ENCODE data around the gene SMCO3. TPM values are rescaled to one million over a fixed set of nuclear protein-coding genes. Genes with fewer than 3 reads are reported as not detected.
"Not testable (repeated sequence)": the region's sequence is repeated elsewhere in the genome, so short reads cannot be mapped to it uniquely, and the experiment has no call there.

SMCO3 gene
- total RNA-seq, 6 experiments from 2014 or later = 0.07 to 0.26 (median 0.13) TPM

- no peak for DNase-seq
- Mint-ChIP-seq H3K27ac (peak overlapping the region; percentile 95), H3K9me3 (peaks cover 12% of the 10 kb centered on the region), H3K36me3 (ENCODE audit: low read depth) (peaks cover 36% of the 10 kb centered on the region), H3K4me1 (ENCODE audit: low read depth) (peaks cover 30% of the 10 kb centered on the region), H3K4me3 (peak overlapping the region; percentile 93), H3K27me3 (ENCODE audit: insufficient read depth) (peaks cover 15% of the 10 kb centered on the region)
- no peak for TF ChIP-seq CTCF (IDR thresholded peaks at IDR 0.05)
Observed at GRCh38 chr12:14769466-14769968, 44.5 kb downstream of the SMCO3 start.

GRCh38 chr12:14768823-14769405, 45.1 kb downstream of the SMCO3 start:
- TF ChIP-seq CTCF (IDR thresholded peaks at IDR 0.05) = no peak
- peaks cover 30% of the 10 kb centered on the region for H3K36me3 Mint-ChIP-seq (ENCODE audit: low read depth)
- DNase-seq = no peak

GRCh38 chr12:14767617-14768016, 46.4 kb downstream of the SMCO3 start:
- Mint-ChIP-seq H3K27ac (peak overlapping the region; percentile 33; the same call in 1 of the 2 replicates), H3K36me3 (ENCODE audit: low read depth) (peaks cover 28% of the 10 kb centered on the region), H3K9me3 (peaks cover 5% of the 10 kb centered on the region; the same call in 1 of the 2 replicates), H3K4me1 (ENCODE audit: low read depth) (peaks cover 30% of the 10 kb centered on the region), H3K4me3 (peak overlapping the region; percentile 93; the same call in 1 of the 2 replicates), H3K27me3 (ENCODE audit: insufficient read depth) (peaks cover 8% of the 10 kb centered on the region)
- TF ChIP-seq CTCF (IDR thresholded peaks at IDR 0.05) = no peak
- no peak for DNase-seq

More at GRCh38 chr12:14768823-14769405, 45.1 kb downstream of the SMCO3 start:
- H3K4me3 Mint-ChIP-seq = peak overlapping the region; percentile 93
- H3K4me1 Mint-ChIP-seq (ENCODE audit: low read depth) = peaks cover 30% of the 10 kb centered on the region
- peaks cover 9% of the 10 kb centered on the region for H3K9me3 Mint-ChIP-seq
- H3K27ac Mint-ChIP-seq = peak overlapping the region; percentile 95
- H3K27me3 Mint-ChIP-seq (ENCODE audit: insufficient read depth) = peaks cover 9% of the 10 kb centered on the region

GRCh38 chr12:14766649-14767215, 47.2 kb downstream of the SMCO3 start:
- no peak for DNase-seq
- Mint-ChIP-seq H3K27ac (no peak overlapping the region), H3K4me1 (ENCODE audit: low read depth) (peaks cover 24% of the 10 kb centered on the region), H3K4me3 (no peak overlapping the region), H3K27me3 (ENCODE audit: insufficient read depth) (peaks cover 8% of the 10 kb centered on the region), H3K9me3 (peaks cover 5% of the 10 kb centered on the region; the same call in 1 of the 2 replicates), H3K36me3 (ENCODE audit: low read depth) (peaks cover 31% of the 10 kb centered on the region)
- TF ChIP-seq CTCF (IDR thresholded peaks at IDR 0.05) = no peak

- not testable (repeated sequence) for H3K9me3 Mint-ChIP-seq; H3K4me3 Mint-ChIP-seq; H3K27me3 Mint-ChIP-seq (ENCODE audit: insufficient read depth); H3K27ac Mint-ChIP-seq; DNase-seq
- peaks cover 38% of the 10 kb centered on the region for H3K36me3 Mint-ChIP-seq (ENCODE audit: low read depth)
- peaks cover 17% of the 10 kb centered on the region for H3K4me1 Mint-ChIP-seq (ENCODE audit: low read depth)
Observed at GRCh38 chr12:14766020-14766419, 48.0 kb downstream of the SMCO3 start.

GRCh38 chr12:14765398-14765797, 48.6 kb downstream of the SMCO3 start:
- Mint-ChIP-seq H3K27ac (no peak overlapping the region), H3K4me1 (ENCODE audit: low read depth) (peaks cover 17% of the 10 kb centered on the region), H3K27me3 (ENCODE audit: insufficient read depth) (peaks cover 4% of the 10 kb centered on the region), H3K36me3 (ENCODE audit: low read depth) (peaks cover 42% of the 10 kb centered on the region), H3K9me3 (peaks cover 5% of the 10 kb centered on the region; the same call in 1 of the 2 replicates), H3K4me3 (no peak overlapping the region)
- TF ChIP-seq CTCF (IDR thresholded peaks at IDR 0.05) = no peak
- DNase-seq = no peak

- H3K4me1 Mint-ChIP-seq (ENCODE audit: low read depth) = peaks cover 19% of the 10 kb centered on the region
- not testable (repeated sequence) for H3K4me3 Mint-ChIP-seq; DNase-seq; H3K9me3 Mint-ChIP-seq; H3K27ac Mint-ChIP-seq; H3K27me3 Mint-ChIP-seq (ENCODE audit: insufficient read depth)
- peaks cover 23% of the 10 kb centered on the region for H3K36me3 Mint-ChIP-seq (ENCODE audit: low read depth)
Observed at GRCh38 chr12:14759711-14760280, 54.2 kb downstream of the SMCO3 start.
